CD14-positive monocyte (primary cell): ENCODE measurements around the gene ME1. TPM values are rescaled to one million over a fixed set of nuclear protein-coding genes. Genes with fewer than 3 reads are reported as not detected.
A peak's percentile ranks its signal among the peaks of the same experiment; 100 is the strongest.

Experiments used
- DNase-seq, 3 donors: peaks; one replicate each; pipeline ENCODE4 v3.0.0-alpha.2; 2011 to 2022
- H2AFZ ChIP-seq: 2 replicates; pipeline ENCODE4 v1.6.0; 2012; ENCODE audit warnings: mild to moderate bottlenecking, low read depth, low read length, inconsistent platforms; ENCODE audit not compliant: insufficient read depth, poor library complexity, severe bottlenecking
- H3K27ac ChIP-seq, 2 donors: 1 replicate in 1 of 2; 2 replicates in 1 of 2; pipeline ENCODE4 v1.5.1; 2012 to 2013; ENCODE audit warnings: low read length in 2 of 2, control low read depth in 1 of 2, inconsistent platforms in 1 of 2, low read depth in 1 of 2, mild to moderate bottlenecking in 1 of 2
- H3K27me3 ChIP-seq, 2 donors: one replicate each; pipeline versions ENCODE4 v1.6.0 to v1.6.1; 2011 to 2013; ENCODE audit warnings: low read length in 2 of 2; ENCODE audit not compliant: control insufficient read depth in 2 of 2, insufficient read depth in 2 of 2
- H3K36me3 ChIP-seq, 2 donors: replicated peaks in 1 of 2; 1 replicate in 1 of 2; 2 replicates in 1 of 2; pipeline versions ENCODE4 v1.5.1 to v1.6.1; 2012 to 2013; ENCODE audit warnings: low read length in 2 of 2, control low read depth in 1 of 2, inconsistent platforms in 1 of 2, mild to moderate bottlenecking in 1 of 2; ENCODE audit not compliant: insufficient read depth in 2 of 2, control insufficient read depth in 1 of 2
- H3K4me1 ChIP-seq, 2 donors: 1 replicate in 1 of 2; 2 replicates in 1 of 2; pipeline versions ENCODE4 v1.5.1 to v1.6.1; 2012 to 2013; ENCODE audit warnings: low read length in 2 of 2, control low read depth in 1 of 2, inconsistent platforms in 1 of 2, mild to moderate bottlenecking in 1 of 2, moderate library complexity in 1 of 2; ENCODE audit not compliant: insufficient read depth in 2 of 2, control insufficient read depth in 1 of 2
- H3K4me2 ChIP-seq: replicated peaks from 2 replicates; pipeline ENCODE3; 2012; ENCODE audit warnings: low read length, moderate library complexity, mild to moderate bottlenecking; ENCODE audit not compliant: poor library complexity, severe bottlenecking; ENCODE audit errors: extremely low read depth
- H3K4me3 ChIP-seq, 3 experiments: fragments of 200-600 bp in 1 of 3; sonication (generic) in 1 of 3; replicated peaks in 1 of 3; 1 replicate in 2 of 3; 2 replicates in 1 of 3; pipeline ENCODE4 v1.5.1; 2011 to 2013; ENCODE audit warnings: low read length in 3 of 3, mild to moderate bottlenecking in 3 of 3, control low read depth in 2 of 3, low read depth in 2 of 3, inconsistent platforms in 1 of 3, moderate library complexity in 1 of 3
- H3K79me2 ChIP-seq: 2 replicates; pipeline ENCODE4 v1.6.0; 2012; ENCODE audit warnings: mild to moderate bottlenecking, control low read depth, inconsistent platforms, low read length, moderate library complexity; ENCODE audit not compliant: insufficient read depth
- H3K9ac ChIP-seq: 2 replicates; pipeline ENCODE4 v1.6.0; 2017; ENCODE audit warnings: low read length, mild to moderate bottlenecking; ENCODE audit not compliant: insufficient read depth, poor library complexity, severe bottlenecking
- H3K9me3 ChIP-seq, 2 donors: replicated peaks in 1 of 2; 1 replicate in 1 of 2; 2 replicates in 1 of 2; pipeline versions ENCODE4 v1.5.1 to v1.6.1; 2012 to 2013; ENCODE audit warnings: low read length in 2 of 2, control low read depth in 1 of 2; ENCODE audit not compliant: control insufficient read depth in 1 of 2, insufficient read depth in 1 of 2
- H4K20me1 ChIP-seq: 2 replicates; pipeline ENCODE4 v1.6.0; 2012; ENCODE audit warnings: mild to moderate bottlenecking, low read length, control low read depth, moderate library complexity; ENCODE audit not compliant: insufficient read depth
- H3K27ac Mint-ChIP-seq, 7 donors: one replicate each; pipeline ENCODE4 v1.8.0; 2020; ENCODE audit warnings: mild to moderate bottlenecking in 7 of 7, mixed read lengths in 7 of 7, moderate library complexity in 6 of 7, inconsistent platforms in 2 of 7
- H3K27me3 Mint-ChIP-seq, 3 donors: one replicate each; pipeline ENCODE4 v1.8.0; 2021 to 2022; ENCODE audit warnings: low read depth in 3 of 3, mild to moderate bottlenecking in 3 of 3, mixed read lengths in 3 of 3, moderate library complexity in 3 of 3, inconsistent platforms in 1 of 3
- H3K36me3 Mint-ChIP-seq, 2 donors: one replicate each; pipeline ENCODE4 v1.8.0; 2020; ENCODE audit warnings: mixed read lengths in 2 of 2, inconsistent platforms in 1 of 2, mild to moderate bottlenecking in 1 of 2
- H3K4me1 Mint-ChIP-seq: one replicate; pipeline ENCODE4 v1.8.0; 2020; ENCODE audit warnings: mild to moderate bottlenecking, mixed read lengths
- H3K4me3 Mint-ChIP-seq, 2 donors: one replicate each; pipeline ENCODE4 v1.8.0; 2020; ENCODE audit warnings: mild to moderate bottlenecking in 2 of 2, mixed read lengths in 2 of 2, moderate library complexity in 1 of 2
- H3K9me3 Mint-ChIP-seq, 7 donors: one replicate each; pipeline ENCODE4 v1.8.0; 2020 to 2022; ENCODE audit warnings: mixed read lengths in 7 of 7, mild to moderate bottlenecking in 6 of 7, moderate library complexity in 6 of 7, inconsistent platforms in 2 of 7
- WGBS: methylation state at CpG from one replicate; pipeline ENCODE4 v1.1.5; 2013; ENCODE audit warnings: missing lambda C conversion rate; ENCODE audit not compliant: insufficient coverage; 5-methylcytosine and 5-hydroxymethylcytosine counted together
- intact Hi-C, 2 donors: fragments of 100-400 bp; cut with micrococcal nuclease; formaldehyde crosslinking; loops; one replicate each; pipeline versions ENCODE4 v1.15.0 to v1.15.1; 2023
- polyA plus RNA-seq, 3 donors: library from polyadenylated mRNA; depleted of rRNA in 1 of 3; unstranded in 2 of 3; stranded (reverse) in 1 of 3; fragments of 300-500 nt in 2 of 3; fragments of >200 nt in 1 of 3; fragmentation: Illumina TruSeq in 2 of 3; gene quantifications; 1 replicate in 2 of 3; 2 replicates in 1 of 3; pipeline ENCODE4 v1.2.3, GENCODE V29; 2012 to 2021
- TF ChIP-seq, protein P1 (sequence below): fragments of 200-600 bp; IDR thresholded peaks from one replicate; pipeline ENCODE4 v1.8.0; 2022; ENCODE audit warnings: antibody characterized with exemption, mild to moderate bottlenecking

Gene ME1
- polyA plus RNA-seq, 3 donors: 1.3 to 4.0 (median 2.1) TPM

DNA sequence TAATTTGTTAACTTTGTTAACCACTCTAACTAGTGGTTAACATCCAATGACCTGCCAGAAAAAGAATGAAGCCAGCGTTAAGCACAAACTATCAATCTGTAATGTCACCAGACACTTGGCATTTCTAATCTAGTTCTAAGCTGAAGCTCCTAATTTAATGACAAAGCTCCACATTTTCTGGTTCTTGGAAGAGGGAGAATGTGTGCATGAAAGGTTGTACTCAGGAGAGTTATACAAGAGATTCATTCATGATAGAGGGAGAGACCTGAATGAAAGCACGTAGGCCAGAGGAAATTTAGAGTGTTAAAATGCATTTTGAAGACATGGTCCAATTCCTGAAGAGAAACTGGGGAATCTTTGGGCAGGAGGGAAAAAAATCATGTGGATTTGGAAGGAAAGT is 8.3 kb upstream of the ME1 start:
- no peak for DNase-seq
- intact Hi-C loops: loop anchor here in 1 of 2 donors (10.0 kb wide), 1 partner anchor 156 kb away; no protein-coding TSS in a partner anchor
- Histone ChIP-seq H3K27ac (no peak overlapping the region), H3K27me3 (peaks cover 25 to 32% of the 10 kb centered on the region in 2 donors), H3K4me2 (no peak overlapping the region), H3K9ac (no peak overlapping the region), H3K36me3 (no peaks in the 10 kb centered on the region), H3K4me3 (no peak overlapping the region), H4K20me1 (no peaks in the 10 kb centered on the region), H3K9me3 (no peaks in the 10 kb centered on the region), H3K79me2 (no peaks in the 10 kb centered on the region), H2AFZ (no peak overlapping the region), H3K4me1 (peaks cover 27 to 34% of the 10 kb centered on the region in 2 donors)
- peaks cover 26 to 36% (median 27%) of the 10 kb centered on the region in 3 donors for H3K27me3 Mint-ChIP-seq
- H3K27ac Mint-ChIP-seq: peak overlapping the region in 1 of 7 donors; percentile 0
- WGBS: 75% methylated on average over 1 of the region's 2 CpGs
- TF ChIP-seq, protein P1, sequence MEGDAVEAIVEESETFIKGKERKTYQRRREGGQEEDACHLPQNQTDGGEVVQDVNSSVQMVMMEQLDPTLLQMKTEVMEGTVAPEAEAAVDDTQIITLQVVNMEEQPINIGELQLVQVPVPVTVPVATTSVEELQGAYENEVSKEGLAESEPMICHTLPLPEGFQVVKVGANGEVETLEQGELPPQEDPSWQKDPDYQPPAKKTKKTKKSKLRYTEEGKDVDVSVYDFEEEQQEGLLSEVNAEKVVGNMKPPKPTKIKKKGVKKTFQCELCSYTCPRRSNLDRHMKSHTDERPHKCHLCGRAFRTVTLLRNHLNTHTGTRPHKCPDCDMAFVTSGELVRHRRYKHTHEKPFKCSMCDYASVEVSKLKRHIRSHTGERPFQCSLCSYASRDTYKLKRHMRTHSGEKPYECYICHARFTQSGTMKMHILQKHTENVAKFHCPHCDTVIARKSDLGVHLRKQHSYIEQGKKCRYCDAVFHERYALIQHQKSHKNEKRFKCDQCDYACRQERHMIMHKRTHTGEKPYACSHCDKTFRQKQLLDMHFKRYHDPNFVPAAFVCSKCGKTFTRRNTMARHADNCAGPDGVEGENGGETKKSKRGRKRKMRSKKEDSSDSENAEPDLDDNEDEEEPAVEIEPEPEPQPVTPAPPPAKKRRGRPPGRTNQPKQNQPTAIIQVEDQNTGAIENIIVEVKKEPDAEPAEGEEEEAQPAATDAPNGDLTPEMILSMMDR: no peak
- peaks cover 0 to 2% (median 0%) of the 10 kb centered on the region in 7 donors for H3K9me3 Mint-ChIP-seq
- peaks cover 30% of the 10 kb centered on the region for H3K4me1 Mint-ChIP-seq
- peaks cover 0 to 1% of the 10 kb centered on the region in 2 donors for H3K36me3 Mint-ChIP-seq
- H3K4me3 Mint-ChIP-seq: peak overlapping the region in 1 of 2 donors; percentile 62

DNA sequence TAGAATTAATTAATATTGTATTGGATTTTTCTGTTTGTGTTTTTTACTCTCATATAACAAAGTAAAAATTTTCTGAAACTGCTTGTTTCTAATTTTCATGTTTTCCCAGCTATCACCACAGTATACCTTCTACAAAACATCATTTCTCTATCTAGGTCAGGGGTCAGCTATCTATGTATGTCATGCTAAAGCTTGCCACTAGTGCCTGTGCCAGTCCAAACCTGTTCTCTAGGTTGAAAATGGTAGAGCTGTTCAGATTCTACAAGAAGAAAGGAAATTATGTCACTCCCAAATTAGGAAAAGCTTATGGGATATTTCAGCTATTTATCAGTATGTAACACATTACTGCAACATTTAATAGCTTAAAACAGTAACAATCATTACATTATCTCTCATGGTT is 5.8 kb upstream of the ME1 start:
- Histone ChIP-seq H4K20me1 (no peaks in the 10 kb centered on the region), H3K27me3 (peaks cover 25 to 28% of the 10 kb centered on the region in 2 donors), H3K79me2 (no peaks in the 10 kb centered on the region), H3K4me1 (peaks cover 19 to 32% of the 10 kb centered on the region in 2 donors), H2AFZ (no peak overlapping the region), H3K27ac (no peak overlapping the region), H3K36me3 (no peaks in the 10 kb centered on the region), H3K4me3 (no peak overlapping the region), H3K9me3 (no peaks in the 10 kb centered on the region), H3K4me2 (no peak overlapping the region), H3K9ac (no peak overlapping the region)
- intact Hi-C loops: loop anchor here in 1 of 2 donors (10.0 kb wide), 1 partner anchor 158 kb away; no protein-coding TSS in a partner anchor
- Mint-ChIP-seq H3K36me3 (peaks cover 0 to 1% of the 10 kb centered on the region in 2 donors), H3K27me3 (peaks cover 25 to 33% (median 30%) of the 10 kb centered on the region in 3 donors), H3K4me3 (peak overlapping the region in 1 of 2 donors; percentile 46), H3K4me1 (peaks cover 20% of the 10 kb centered on the region), H3K9me3 (peaks cover 0 to 2% (median 0%) of the 10 kb centered on the region in 7 donors), H3K27ac (no peak overlapping the region)
- TF ChIP-seq, protein P1: no peak
- DNase-seq: no peak
